Ishikawa (cell line): ENCODE data around the gene NUP214.

Experiments used
- CEBPB ChIP-seq: IDR thresholded peaks from 2 replicates; pipeline ENCODE4 v1.6.1; 2012
- CREB1 ChIP-seq: IDR thresholded peaks from 2 replicates; pipeline ENCODE4 v1.6.1; 2012; ENCODE audit warnings: low read depth
- EGR1 ChIP-seq: IDR thresholded peaks from 2 replicates; pipeline ENCODE4 v1.6.1; 2012
- EP300 ChIP-seq: IDR thresholded peaks from 2 replicates; pipeline ENCODE4 v1.6.1; 2012; ENCODE audit warnings: borderline replicate concordance
- FOXM1 ChIP-seq: IDR thresholded peaks from 2 replicates; pipeline ENCODE4 v1.6.1; 2012; ENCODE audit warnings: low read depth, borderline replicate concordance
- MAX ChIP-seq: IDR thresholded peaks from 2 replicates; pipeline ENCODE4 v1.6.1; 2012
- NFIC ChIP-seq: IDR thresholded peaks from 2 replicates; pipeline ENCODE4 v1.6.1; 2012
- RAD21 ChIP-seq: IDR thresholded peaks from 2 replicates; pipeline ENCODE4 v1.6.1; 2012; ENCODE audit warnings: low read depth
- REST ChIP-seq: IDR thresholded peaks from 2 replicates; pipeline ENCODE4 v1.6.1; 2012; ENCODE audit warnings: low read depth, mild to moderate bottlenecking
- TAF1 ChIP-seq: IDR thresholded peaks from 2 replicates; pipeline ENCODE4 v1.6.1; 2012; ENCODE audit warnings: low read depth, mild to moderate bottlenecking
- TCF12 ChIP-seq: IDR thresholded peaks from 2 replicates; pipeline ENCODE4 v1.6.1; 2012; ENCODE audit warnings: low read depth
- TEAD4 ChIP-seq: IDR thresholded peaks from 2 replicates; pipeline ENCODE4 v1.6.1; 2012
- USF1 ChIP-seq: IDR thresholded peaks from 2 replicates; pipeline ENCODE4 v1.6.1; 2012
- YY1 ChIP-seq: IDR thresholded peaks from 2 replicates; pipeline ENCODE4 v1.6.1; 2012; ENCODE audit warnings: low read depth
- ZBTB7A ChIP-seq: IDR thresholded peaks from 2 replicates; pipeline ENCODE4 v1.6.1; 2012; ENCODE audit warnings: low read depth

NUP214 gene

GRCh38 chr9:131197160-131197911, 72.0 kb downstream of the NUP214 start:
- no peak for TF ChIP-seq FOXM1
- TF ChIP-seq NFIC: peak; percentile 12; the same call in 1 of the 2 replicates

GRCh38 chr9:131198041-131198715, 72.8 kb downstream of the NUP214 start:
- TF ChIP-seq RAD21 (no peak), NFIC (no peak), EGR1 (no peak), USF1 (no peak), REST (no peak), TAF1 (no peak), CEBPB (no peak)

GRCh38 chr9:131201856-131202255, 76.5 kb downstream of the NUP214 start:
- TF ChIP-seq RAD21 (no peak), TEAD4 (no peak), USF1 (no peak), CEBPB (no peak), MAX (no peak), CREB1 (no peak), REST (no peak), ZBTB7A (no peak), FOXM1 (no peak), YY1 (no peak), EP300 (no peak), NFIC (no peak), TAF1 (no peak), TCF12 (no peak), EGR1 (no peak)

GRCh38 chr9:131203431-131204218, 78.2 kb downstream of the NUP214 start:
- no peak for TF ChIP-seq EGR1
- no peak for TF ChIP-seq RAD21
- no peak for TF ChIP-seq FOXM1

GRCh38 chr9:131204285-131204684, 78.9 kb downstream of the NUP214 start:
- TF ChIP-seq YY1 (no peak), USF1 (no peak), TEAD4 (no peak), EP300 (no peak), CREB1 (no peak), NFIC (no peak), MAX (no peak), FOXM1 (no peak), EGR1 (no peak), REST (no peak), TCF12 (no peak), CEBPB (no peak), ZBTB7A (no peak), TAF1 (no peak), RAD21 (no peak)
